Stomach (tissue), 4 donors: ENCODE results near the gene IPPK.

ENCODE experiments used
- EP300 ChIP-seq: sonication (generic); formaldehyde crosslinking; IDR thresholded peaks from one replicate; pipeline ENCODE4 v1.6.1; 2017; ENCODE audit warnings: antibody characterized with exemption
- POLR2A ChIP-seq, 4 donors: fragments of 450-650 bp; IDR thresholded peaks; one replicate each; pipeline ENCODE4 v1.6.1; 2016; ENCODE audit warnings: antibody characterized with exemption in 4 of 4, control low read depth in 2 of 4, mild to moderate bottlenecking in 1 of 4, moderate library complexity in 1 of 4
- POLR2AphosphoS5 ChIP-seq, 3 donors: sonication (generic); formaldehyde crosslinking; IDR thresholded peaks; one replicate each; pipeline ENCODE4 v1.6.1; 2016; ENCODE audit warnings: antibody characterized with exemption in 3 of 3
- TF ChIP-seq, protein P1 (sequence below), 7 experiments: fragments of 450-650 bp in 4 of 7; fragments of 200-600 bp in 3 of 7; sonication (generic) in 3 of 7; IDR thresholded peaks; one replicate each; pipeline ENCODE4 v1.5.1; 2016 to 2019; ENCODE audit warnings: antibody characterized with exemption in 7 of 7, control low read depth in 2 of 7, mild to moderate bottlenecking in 1 of 7

GRCh38 chr9:92639791-92640271, 30.1 kb downstream of the IPPK start:
- TF ChIP-seq EP300 (no peak), POLR2A (IDR thresholded peaks at IDR 0.05) (no peak), POLR2AphosphoS5 (IDR thresholded peaks at IDR 0.05) (no peak)
- TF ChIP-seq, protein P1, sequence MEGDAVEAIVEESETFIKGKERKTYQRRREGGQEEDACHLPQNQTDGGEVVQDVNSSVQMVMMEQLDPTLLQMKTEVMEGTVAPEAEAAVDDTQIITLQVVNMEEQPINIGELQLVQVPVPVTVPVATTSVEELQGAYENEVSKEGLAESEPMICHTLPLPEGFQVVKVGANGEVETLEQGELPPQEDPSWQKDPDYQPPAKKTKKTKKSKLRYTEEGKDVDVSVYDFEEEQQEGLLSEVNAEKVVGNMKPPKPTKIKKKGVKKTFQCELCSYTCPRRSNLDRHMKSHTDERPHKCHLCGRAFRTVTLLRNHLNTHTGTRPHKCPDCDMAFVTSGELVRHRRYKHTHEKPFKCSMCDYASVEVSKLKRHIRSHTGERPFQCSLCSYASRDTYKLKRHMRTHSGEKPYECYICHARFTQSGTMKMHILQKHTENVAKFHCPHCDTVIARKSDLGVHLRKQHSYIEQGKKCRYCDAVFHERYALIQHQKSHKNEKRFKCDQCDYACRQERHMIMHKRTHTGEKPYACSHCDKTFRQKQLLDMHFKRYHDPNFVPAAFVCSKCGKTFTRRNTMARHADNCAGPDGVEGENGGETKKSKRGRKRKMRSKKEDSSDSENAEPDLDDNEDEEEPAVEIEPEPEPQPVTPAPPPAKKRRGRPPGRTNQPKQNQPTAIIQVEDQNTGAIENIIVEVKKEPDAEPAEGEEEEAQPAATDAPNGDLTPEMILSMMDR (IDR thresholded peaks at IDR 0.05), result no peak
